Effector memory CD4-positive, alpha-beta T cell (primary cell): ENCODE measurements around the gene MUS81.
A peak's percentile ranks its signal among the peaks of the same experiment; 100 is the strongest.

Source experiments
- DNase-seq, 3 donors: peaks; one replicate each; pipeline ENCODE4 v3.0.0-alpha.2; 2020
- H3K27ac ChIP-seq: 2 replicates; pipeline ENCODE4 v1.7.0; 2013; ENCODE audit warnings: mild to moderate bottlenecking, low read length, moderate library complexity; ENCODE audit not compliant: insufficient read depth, poor library complexity, severe bottlenecking
- H3K27me3 ChIP-seq: replicated peaks from 2 replicates; pipeline ENCODE4 v1.7.0; 2013; ENCODE audit warnings: mild to moderate bottlenecking, low read length; ENCODE audit not compliant: insufficient read depth, control insufficient read depth, poor library complexity, severe bottlenecking
- H3K36me3 ChIP-seq: 2 replicates; pipeline ENCODE4 v1.7.0; 2013; ENCODE audit warnings: mild to moderate bottlenecking, low read length, moderate library complexity; ENCODE audit not compliant: control insufficient read depth, insufficient read depth
- H3K4me1 ChIP-seq: 2 replicates; pipeline ENCODE4 v1.7.0; 2013; ENCODE audit warnings: low read length, mild to moderate bottlenecking; ENCODE audit not compliant: control insufficient read depth, insufficient read depth, poor library complexity, severe bottlenecking
- H3K4me3 ChIP-seq: 2 replicates; pipeline ENCODE4 v1.7.0; 2013; ENCODE audit warnings: low read length, low read depth, mild to moderate bottlenecking; ENCODE audit not compliant: insufficient read depth, poor library complexity, severe bottlenecking
- H3K9me3 ChIP-seq: 2 replicates; pipeline ENCODE4 v1.7.0; 2013; ENCODE audit warnings: mild to moderate bottlenecking, low read length, moderate library complexity; ENCODE audit not compliant: control insufficient read depth

MUS81 gene

DNA sequence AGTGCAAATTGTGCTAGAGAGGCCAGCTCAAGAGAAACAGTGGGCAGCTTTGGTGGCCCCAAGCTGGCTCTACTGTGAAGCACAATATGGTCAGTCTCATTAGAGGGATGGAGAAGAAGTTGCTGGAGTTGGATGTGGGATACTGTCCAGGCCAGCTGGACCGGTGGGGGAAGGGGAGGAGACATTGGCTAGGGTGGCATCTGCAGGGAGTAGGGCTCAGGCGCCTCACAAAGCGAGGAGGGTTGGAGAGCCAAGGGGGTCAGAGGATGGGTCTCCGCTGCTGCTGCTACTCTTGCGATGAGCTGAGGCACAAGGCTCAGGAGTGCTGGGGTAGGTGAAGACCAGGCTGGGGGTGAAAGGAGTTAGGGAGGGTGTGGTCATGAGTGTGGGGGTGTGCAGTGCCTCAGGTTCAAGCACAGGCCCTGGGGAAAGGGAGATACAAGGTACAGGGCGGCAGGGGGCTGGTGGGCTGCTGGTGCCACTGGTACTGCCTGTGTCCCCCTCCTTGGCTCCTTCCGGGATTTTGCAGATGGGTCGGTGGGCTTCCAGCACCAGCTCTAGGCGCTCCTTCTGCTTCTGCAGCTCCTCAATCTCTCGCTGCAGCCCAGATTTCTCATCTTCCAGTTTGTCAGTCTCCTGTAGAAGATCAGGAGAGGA, 32.6 kb downstream of the MUS81 start:
- peak overlapping the region; percentile 6 for H3K4me3 ChIP-seq
- DNase-seq = no peak
- peak overlapping the region; percentile 62 for H3K27ac ChIP-seq
- peaks cover 42% of the 10 kb centered on the region for H3K4me1 ChIP-seq
- no peaks in the 10 kb centered on the region for H3K36me3 ChIP-seq
- H3K9me3 ChIP-seq = no peaks in the 10 kb centered on the region
- no peaks in the 10 kb centered on the region for H3K27me3 ChIP-seq

GRCh38 chr11:65894034-65894591, 33.9 kb downstream of the MUS81 start:
- H3K27ac ChIP-seq = peak overlapping the region; percentile 62
- peaks cover 43% of the 10 kb centered on the region for H3K4me1 ChIP-seq
- no peaks in the 10 kb centered on the region for H3K9me3 ChIP-seq
- peak overlapping the region; percentile 35 for H3K4me3 ChIP-seq
- peaks cover 4% of the 10 kb centered on the region for H3K27me3 ChIP-seq
- no peaks in the 10 kb centered on the region for H3K36me3 ChIP-seq
- DNase-seq = no peak

- Histone ChIP-seq H3K27me3 (peaks cover 11% of the 10 kb centered on the region), H3K27ac (no peak overlapping the region), H3K36me3 (no peaks in the 10 kb centered on the region), H3K9me3 (no peaks in the 10 kb centered on the region), H3K4me1 (peaks cover 46% of the 10 kb centered on the region), H3K4me3 (no peak overlapping the region)
- no peak for DNase-seq
Measured at GRCh38 chr11:65895482-65895981, 35.3 kb downstream of the MUS81 start.

GRCh38 chr11:65896034-65896999, 36.1 kb downstream of the MUS81 start:
- no peak overlapping the region for H3K27ac ChIP-seq
- no peak for DNase-seq

GRCh38 chr11:65897020-65897471, 36.8 kb downstream of the MUS81 start:
- Histone ChIP-seq H3K4me3 (no peak overlapping the region), H3K36me3 (no peaks in the 10 kb centered on the region)

More at GRCh38 chr11:65896034-65896999, 36.1 kb downstream of the MUS81 start:
- Histone ChIP-seq H3K27me3 (peaks cover 11% of the 10 kb centered on the region), H3K4me1 (peaks cover 51% of the 10 kb centered on the region), H3K4me3 (no peak overlapping the region), H3K9me3 (no peaks in the 10 kb centered on the region), H3K36me3 (no peaks in the 10 kb centered on the region)

DNA sequence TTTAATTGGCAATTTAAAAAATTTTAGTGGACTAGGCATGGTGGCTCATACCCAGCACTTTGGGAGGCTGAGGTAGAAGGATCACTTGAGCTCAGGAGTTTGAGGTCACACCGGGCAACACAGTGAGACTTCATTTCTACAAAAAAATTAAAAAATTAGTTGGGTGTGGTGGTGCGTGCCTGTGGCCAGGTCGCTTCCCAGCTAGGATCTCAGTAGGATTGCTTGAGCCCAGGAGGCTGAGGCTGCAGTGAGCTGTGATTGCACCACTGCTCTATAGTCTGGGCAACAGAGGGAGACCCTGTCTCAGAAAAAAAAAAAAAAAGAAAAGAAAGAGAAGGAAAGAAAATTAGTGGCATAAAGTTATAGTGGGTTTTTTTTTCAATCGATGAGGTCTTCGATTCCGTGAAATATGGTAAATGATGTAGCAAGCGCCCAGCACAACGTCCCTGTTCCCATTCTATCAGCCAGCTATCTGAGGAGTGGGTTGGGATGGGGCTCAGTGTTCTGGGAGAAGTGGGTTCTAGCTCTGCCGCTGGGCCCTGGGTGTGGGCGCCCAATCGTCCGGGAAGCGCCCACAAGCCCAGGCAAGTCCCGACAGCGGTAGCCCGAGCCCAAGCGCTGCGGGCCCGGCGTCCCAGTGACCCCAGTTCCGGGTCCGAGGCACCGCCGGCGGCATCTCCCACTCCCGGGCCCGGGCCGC, 38.6 kb downstream of the MUS81 start:
- Histone ChIP-seq H3K36me3 (no peaks in the 10 kb centered on the region), H3K4me1 (peaks cover 26% of the 10 kb centered on the region), H3K4me3 (peak overlapping the region; percentile 54), H3K27me3 (peaks cover 11% of the 10 kb centered on the region), H3K9me3 (no peaks in the 10 kb centered on the region), H3K27ac (no peak overlapping the region)
- no peak for DNase-seq

More at GRCh38 chr11:65897020-65897471, 36.8 kb downstream of the MUS81 start:
- Histone ChIP-seq H3K27ac (no peak overlapping the region), H3K4me1 (peaks cover 43% of the 10 kb centered on the region), H3K27me3 (peaks cover 11% of the 10 kb centered on the region), H3K9me3 (no peaks in the 10 kb centered on the region)
- no peak for DNase-seq

DNA sequence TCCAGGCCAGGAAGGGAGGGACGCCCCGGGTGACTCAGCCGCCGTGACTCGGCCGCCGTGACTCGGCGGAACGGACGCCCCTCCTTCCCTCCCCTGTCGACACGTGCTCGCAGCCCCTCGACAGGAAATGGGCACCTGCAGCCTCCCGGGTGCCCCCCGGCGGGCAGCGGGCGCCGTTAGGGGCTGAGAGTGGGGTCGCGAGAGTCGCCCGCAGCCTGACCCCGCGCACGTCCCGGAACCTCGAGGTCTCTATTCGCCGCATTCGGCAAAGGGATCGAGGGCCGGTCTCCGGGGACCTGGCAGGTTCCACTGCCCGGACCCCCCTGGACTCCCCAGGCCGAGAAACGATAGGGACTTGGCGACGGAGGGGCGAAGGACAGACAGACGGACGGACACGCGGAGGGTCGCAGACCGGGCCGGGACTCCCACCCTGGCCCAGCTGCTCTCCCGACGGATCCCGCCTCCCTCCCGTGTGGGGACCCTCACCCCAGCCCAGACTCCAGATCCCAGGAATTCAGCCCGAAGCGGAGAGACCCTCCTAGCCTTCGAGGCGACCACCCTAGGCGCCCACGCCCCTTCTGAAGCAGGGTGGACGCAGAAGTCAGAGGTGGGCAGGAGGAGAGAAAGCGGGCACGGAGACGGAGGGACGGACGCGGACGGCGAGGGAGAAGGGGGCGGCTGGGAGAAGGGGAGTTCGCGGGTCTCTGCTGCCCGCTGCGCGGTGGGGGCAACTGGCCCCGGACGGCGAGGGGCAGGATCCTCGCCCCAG, 39.3 kb downstream of the MUS81 start:
- peak; percentile 44 to 46 (median 45) for DNase-seq
- H3K27ac ChIP-seq = peak overlapping the region; percentile 26
- peak overlapping the region; percentile 54 for H3K4me3 ChIP-seq
- no peaks in the 10 kb centered on the region for H3K36me3 ChIP-seq
- H3K4me1 ChIP-seq = peaks cover 19% of the 10 kb centered on the region
- no peaks in the 10 kb centered on the region for H3K9me3 ChIP-seq
- peaks cover 11% of the 10 kb centered on the region for H3K27me3 ChIP-seq

GRCh38 chr11:65900125-65900898, 40.1 kb downstream of the MUS81 start, which contains the start of gene FOSL1:
TSS of gene FOSL1 (minus strand) at chr11:65900388. CDS start at chr11:65900339, 49 bp downstream.
- H3K4me1 ChIP-seq = peaks cover 19% of the 10 kb centered on the region
- H3K36me3 ChIP-seq = no peaks in the 10 kb centered on the region
- H3K27me3 ChIP-seq = peaks cover 11% of the 10 kb centered on the region
- peak; percentile 94 to 96 (median 94) for DNase-seq
- H3K4me3 ChIP-seq = peak within 1 kb of the TSS; percentile 54
- H3K9me3 ChIP-seq = no peaks in the 10 kb centered on the region
- H3K27ac ChIP-seq = peak within 1 kb of the TSS; percentile 26
